Esophagus (tissue), 2 donors: ENCODE data around the gene MICU2. TPM values are rescaled to one million over a fixed set of nuclear protein-coding genes. Genes with fewer than 3 reads are reported as not detected.

Source experiments
- H3K27ac ChIP-seq, 2 donors: one replicate each; pipeline ENCODE4 v1.5.1; 2013; ENCODE audit warnings: low read depth in 2 of 2, mild to moderate bottlenecking in 2 of 2, inconsistent platforms in 1 of 2, low read length in 1 of 2, moderate library complexity in 1 of 2
- H3K27me3 ChIP-seq, 2 donors: one replicate each; pipeline ENCODE4 v1.6.1; 2013; ENCODE audit warnings: low read length in 2 of 2, control low read depth in 1 of 2, mild to moderate bottlenecking in 1 of 2; ENCODE audit not compliant: insufficient read depth in 2 of 2, control insufficient read depth in 1 of 2
- H3K36me3 ChIP-seq, 2 donors: one replicate each; pipeline ENCODE4 v1.6.1; 2013; ENCODE audit warnings: low read length in 1 of 2; ENCODE audit not compliant: control insufficient read depth in 2 of 2, insufficient read depth in 2 of 2
- H3K4me1 ChIP-seq, 2 donors: one replicate each; pipeline ENCODE4 v1.6.1; 2013; ENCODE audit warnings: low read length in 1 of 2; ENCODE audit not compliant: control insufficient read depth in 2 of 2, insufficient read depth in 2 of 2
- H3K4me3 ChIP-seq, 2 donors: one replicate each; pipeline ENCODE4 v1.5.1; 2013; ENCODE audit warnings: low read length in 2 of 2, mild to moderate bottlenecking in 2 of 2, low read depth in 1 of 2, moderate library complexity in 1 of 2
- H3K9me3 ChIP-seq, 2 donors: one replicate each; pipeline ENCODE4 v1.6.1; 2013; ENCODE audit warnings: mild to moderate bottlenecking in 2 of 2, low read depth in 1 of 2, low read length in 1 of 2, moderate library complexity in 1 of 2; ENCODE audit not compliant: control insufficient read depth in 2 of 2, insufficient read depth in 1 of 2
- WGBS, 2 donors: extraction: QIAGEN DNeasy Blood & Tissue Kit; methylation state at CpG; one replicate each; pipeline ENCODE4 v1.1.7; 2013; 5-methylcytosine and 5-hydroxymethylcytosine counted together
- polyA plus RNA-seq, 2 donors: library from polyadenylated mRNA; stranded (reverse); fragments of 200-250 nt; gene quantifications; one replicate each; pipeline ENCODE4 v1.2.3, GENCODE V29; 2013
- donor health status: healthy with polysubstance abuse.
- donor health status: Bipolar disorder and iron deficiency.

MICU2 gene
- polyA plus RNA-seq, 2 donors: 23.6 to 26.3 TPM

GRCh38 chr13:21580736-21581135 lies 23.2 kb downstream of the MICU2 start:
- H3K27me3 ChIP-seq: no peaks in the 10 kb centered on the region
- H3K36me3 ChIP-seq: no peaks in the 10 kb centered on the region
- H3K9me3 ChIP-seq: peaks cover 0 to 3% of the 10 kb centered on the region in 2 donors
- no peak overlapping the region for H3K27ac ChIP-seq
- H3K4me1 ChIP-seq: no peaks in the 10 kb centered on the region
- H3K4me3 ChIP-seq: no peak overlapping the region

GRCh38 chr13:21579754-21580316 lies 24.1 kb downstream of the MICU2 start:
- no peak overlapping the region for H3K4me3 ChIP-seq
- no peaks in the 10 kb centered on the region for H3K4me1 ChIP-seq
- H3K27ac ChIP-seq: no peak overlapping the region
- no peaks in the 10 kb centered on the region for H3K36me3 ChIP-seq
- peaks cover 0 to 3% of the 10 kb centered on the region in 2 donors for H3K9me3 ChIP-seq
- no peaks in the 10 kb centered on the region for H3K27me3 ChIP-seq
- WGBS, 2 donors: 84 to 89% methylated on average over 3 of the region's 3 CpGs

- no peaks in the 10 kb centered on the region for H3K4me1 ChIP-seq
- H3K27me3 ChIP-seq: no peaks in the 10 kb centered on the region
- H3K4me3 ChIP-seq: no peak overlapping the region
- peaks cover 0 to 3% of the 10 kb centered on the region in 2 donors for H3K9me3 ChIP-seq
- WGBS, 2 donors: 50 to 91% methylated on average over 1 of the region's 1 CpG
- no peak overlapping the region for H3K27ac ChIP-seq
- H3K36me3 ChIP-seq: no peaks in the 10 kb centered on the region
These were observed 25.2 kb downstream of the MICU2 start for GRCh38 chr13:21578748-21579147.

GRCh38 chr13:21576426-21576825 lies 27.5 kb downstream of the MICU2 start:
- H3K36me3 ChIP-seq: no peaks in the 10 kb centered on the region
- no peak overlapping the region for H3K27ac ChIP-seq
- H3K4me3 ChIP-seq: no peak overlapping the region
- H3K9me3 ChIP-seq: no peaks in the 10 kb centered on the region
- no peaks in the 10 kb centered on the region for H3K27me3 ChIP-seq
- H3K4me1 ChIP-seq: no peaks in the 10 kb centered on the region

- 67 to 81% methylated on average over 2 of the region's 2 CpGs for WGBS, 2 donors
These were observed 29.9 kb downstream of the MICU2 start for GRCh38 chr13:21573920-21574712.

GRCh38 chr13:21569686-21570085 lies 34.3 kb downstream of the MICU2 start:
- 91 to 95% methylated on average over 3 of the region's 3 CpGs for WGBS, 2 donors
- no peaks in the 10 kb centered on the region for H3K9me3 ChIP-seq
- no peaks in the 10 kb centered on the region for H3K4me1 ChIP-seq
- no peak overlapping the region for H3K4me3 ChIP-seq
- no peaks in the 10 kb centered on the region for H3K36me3 ChIP-seq
- no peaks in the 10 kb centered on the region for H3K27me3 ChIP-seq
- no peak overlapping the region for H3K27ac ChIP-seq

More at GRCh38 chr13:21573920-21574712, 29.9 kb downstream of the MICU2 start:
- no peaks in the 10 kb centered on the region for H3K9me3 ChIP-seq
- no peaks in the 10 kb centered on the region for H3K27me3 ChIP-seq
- no peaks in the 10 kb centered on the region for H3K4me1 ChIP-seq
- no peak overlapping the region for H3K4me3 ChIP-seq
- no peaks in the 10 kb centered on the region for H3K36me3 ChIP-seq
- H3K27ac ChIP-seq: no peak overlapping the region

- Histone ChIP-seq H3K4me3 (no peak overlapping the region), H3K36me3 (peaks cover 0 to 4% of the 10 kb centered on the region in 2 donors), H3K4me1 (no peaks in the 10 kb centered on the region), H3K9me3 (no peaks in the 10 kb centered on the region), H3K27me3 (no peaks in the 10 kb centered on the region), H3K27ac (no peak overlapping the region)
- 98% methylated on average over 5 of the region's 5 CpGs for WGBS, 2 donors
These were observed 35.1 kb downstream of the MICU2 start for GRCh38 chr13:21568854-21569253.

GRCh38 chr13:21567714-21568113 lies 36.3 kb downstream of the MICU2 start:
- peaks cover 0 to 4% of the 10 kb centered on the region in 2 donors for H3K36me3 ChIP-seq
- no peak overlapping the region for H3K4me3 ChIP-seq
- H3K27me3 ChIP-seq: no peaks in the 10 kb centered on the region
- H3K9me3 ChIP-seq: no peaks in the 10 kb centered on the region
- 45 to 53% methylated on average over 2 of the region's 2 CpGs for WGBS, 2 donors
- no peak overlapping the region for H3K27ac ChIP-seq
- H3K4me1 ChIP-seq: no peaks in the 10 kb centered on the region

GRCh38 chr13:21557995-21558394 lies 46.0 kb downstream of the MICU2 start:
- Histone ChIP-seq H3K4me1 (no peaks in the 10 kb centered on the region), H3K27me3 (no peaks in the 10 kb centered on the region), H3K36me3 (no peaks in the 10 kb centered on the region), H3K9me3 (no peaks in the 10 kb centered on the region), H3K27ac (no peak overlapping the region), H3K4me3 (no peak overlapping the region)
- 76 to 77% methylated on average over 2 of the region's 2 CpGs for WGBS, 2 donors

GRCh38 chr13:21556051-21556450 lies 47.9 kb downstream of the MICU2 start:
- Histone ChIP-seq H3K9me3 (no peaks in the 10 kb centered on the region), H3K4me1 (no peaks in the 10 kb centered on the region), H3K27ac (no peak overlapping the region), H3K27me3 (no peaks in the 10 kb centered on the region), H3K36me3 (no peaks in the 10 kb centered on the region), H3K4me3 (no peak overlapping the region)
